Thyroid gland (tissue), 4 donors: ENCODE data around the gene KLHDC4. TPM values are rescaled to one million over a fixed set of nuclear protein-coding genes. Genes with fewer than 3 reads are reported as not detected.

Experiments
- DNase-seq, 2 donors: peaks; one replicate each; pipeline ENCODE4 v3.0.0-alpha.2; 2019
- H3K27ac ChIP-seq, 3 donors: fragments of 200-600 bp; sonication (generic); 1 replicate in 2 of 3; 2 replicates in 1 of 3; pipeline ENCODE4 v1.5.1; 2016 to 2019; ENCODE audit warnings: mild to moderate bottlenecking in 1 of 3, moderate library complexity in 1 of 3
- H3K27me3 ChIP-seq: fragments of 200-600 bp; sonication (generic); one replicate; pipeline ENCODE4 v1.5.1; 2019
- H3K36me3 ChIP-seq, 2 donors: fragments of 200-600 bp; sonication (generic); one replicate each; pipeline ENCODE4 v1.5.1; 2016 to 2019
- H3K4me1 ChIP-seq, 2 donors: fragments of 200-600 bp; sonication (generic); one replicate each; pipeline ENCODE4 v1.5.1; 2017 to 2019
- H3K4me3 ChIP-seq, 3 donors: fragments of 200-600 bp; sonication (generic); replicated peaks in 1 of 3; 1 replicate in 2 of 3; 2 replicates in 1 of 3; pipeline ENCODE4 v1.5.1; 2016; ENCODE audit warnings: mild to moderate bottlenecking in 1 of 3
- H3K9me3 ChIP-seq: fragments of 200-600 bp; sonication (generic); one replicate; pipeline ENCODE4 v1.5.1; 2017
- CTCF ChIP-seq, 6 experiments: fragments of 200-600 bp in 3 of 6; fragments of 450-650 bp in 3 of 6; sonication (generic) in 3 of 6; IDR thresholded peaks; one replicate each; pipeline ENCODE4 v1.5.1; 2016 to 2019; ENCODE audit warnings: antibody characterized with exemption in 6 of 6, mild to moderate bottlenecking in 2 of 6, inconsistent platforms in 1 of 6, moderate library complexity in 1 of 6
- POLR2A ChIP-seq, 2 donors: fragments of 450-650 bp; IDR thresholded peaks; one replicate each; pipeline ENCODE4 v1.6.1; 2017; ENCODE audit warnings: antibody characterized with exemption in 2 of 2, mild to moderate bottlenecking in 2 of 2, moderate library complexity in 1 of 2
- WGBS, 2 donors: methylation state at CpG; one replicate each; pipeline ENCODE4 v1.1.5; 2017; 5-methylcytosine and 5-hydroxymethylcytosine counted together
- intact Hi-C: fragments of 100-400 bp; cut with DNase I; formaldehyde crosslinking; loops from one replicate; pipeline ENCODE4 v1.15.1; 2023
- total RNA-seq, 4 donors: library from RNA; depleted of rRNA; stranded (reverse); fragments of >200 nt; gene quantifications; one replicate each; pipeline ENCODE4 v1.2.3, GENCODE V29; 2016

KLHDC4 gene
- total RNA-seq, 4 donors from 2014 or later: 19.9 to 40.9 (median 30.3) TPM

- H3K27me3 ChIP-seq: no peaks in the 10 kb centered on the region
- H3K4me1 ChIP-seq: no peaks in the 10 kb centered on the region
- intact Hi-C loops: no loop called here
- no peak overlapping the region for H3K27ac ChIP-seq
- no peak for DNase-seq
- H3K36me3 ChIP-seq: no peaks in the 10 kb centered on the region
- no peak for TF ChIP-seq POLR2A (IDR thresholded peaks at IDR 0.05)
- no peak for TF ChIP-seq CTCF (IDR thresholded peaks at IDR 0.05)
- H3K4me3 ChIP-seq: no peak overlapping the region
- 80 to 85% methylated on average over 10 to 19 of the region's 20 CpGs for WGBS, 2 donors
- H3K9me3 ChIP-seq: no peaks in the 10 kb centered on the region
These were observed 94.0 kb downstream of the KLHDC4 start for GRCh38 chr16:87671715-87672270.

GRCh38 chr16:87671221-87671620 lies 94.6 kb downstream of the KLHDC4 start:
- intact Hi-C loops: no loop called here
- Histone ChIP-seq H3K36me3 (no peaks in the 10 kb centered on the region), H3K9me3 (no peaks in the 10 kb centered on the region), H3K4me1 (no peaks in the 10 kb centered on the region), H3K27me3 (no peaks in the 10 kb centered on the region), H3K4me3 (no peak overlapping the region), H3K27ac (no peak overlapping the region)
- DNase-seq: no peak
- TF ChIP-seq POLR2A (IDR thresholded peaks at IDR 0.05) (no peak), CTCF (IDR thresholded peaks at IDR 0.05) (no peak)
- WGBS, 2 donors: 94 to 98% methylated on average over 7 to 10 of the region's 13 CpGs

GRCh38 chr16:87669672-87670071 lies 96.1 kb downstream of the KLHDC4 start:
- no peak overlapping the region for H3K4me3 ChIP-seq
- TF ChIP-seq CTCF (IDR thresholded peaks at IDR 0.05) (no peak), POLR2A (IDR thresholded peaks at IDR 0.05) (no peak)
- no peak for DNase-seq
- intact Hi-C loops: no loop called here
- H3K27ac ChIP-seq: no peak overlapping the region
- H3K9me3 ChIP-seq: no peaks in the 10 kb centered on the region
- no peaks in the 10 kb centered on the region for H3K27me3 ChIP-seq
- no peaks in the 10 kb centered on the region for H3K36me3 ChIP-seq
- 75 to 79% methylated on average over 12 to 20 of the region's 21 CpGs for WGBS, 2 donors
- no peaks in the 10 kb centered on the region for H3K4me1 ChIP-seq

DNA sequence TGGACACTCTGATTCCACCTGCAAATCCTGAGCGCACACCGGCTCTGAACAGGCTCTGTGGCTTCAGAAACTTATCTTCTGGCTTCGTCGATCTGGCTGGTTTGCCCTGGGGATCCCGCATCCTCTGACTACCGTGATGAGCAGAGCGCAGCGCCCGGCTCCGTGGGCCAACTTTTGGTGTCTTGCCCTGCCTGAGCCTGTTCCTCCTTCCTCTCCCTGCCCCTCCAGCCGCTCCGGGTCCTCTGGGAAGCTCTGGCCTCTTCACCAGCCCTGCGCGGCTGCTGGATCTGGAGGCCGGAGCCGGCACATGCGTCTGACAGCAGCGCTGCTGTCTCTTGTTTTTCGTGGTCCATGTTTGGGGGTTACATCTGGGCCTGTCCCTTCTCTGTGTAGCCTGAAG lies 97.8 kb downstream of the KLHDC4 start:
- Histone ChIP-seq H3K36me3 (no peaks in the 10 kb centered on the region), H3K4me3 (no peak overlapping the region), H3K4me1 (no peaks in the 10 kb centered on the region), H3K9me3 (no peaks in the 10 kb centered on the region), H3K27ac (no peak overlapping the region), H3K27me3 (no peaks in the 10 kb centered on the region)
- 90 to 92% methylated on average over 19 of the region's 19 CpGs for WGBS, 2 donors
- DNase-seq: no peak
- intact Hi-C loops: no loop called here
- TF ChIP-seq POLR2A (IDR thresholded peaks at IDR 0.05) (no peak), CTCF (IDR thresholded peaks at IDR 0.05) (no peak)

- WGBS, 2 donors: 73 to 74% methylated on average over 7 of the region's 7 CpGs
- no peak for DNase-seq
- Histone ChIP-seq H3K4me3 (no peak overlapping the region), H3K27ac (no peak overlapping the region), H3K36me3 (no peaks in the 10 kb centered on the region), H3K4me1 (no peaks in the 10 kb centered on the region), H3K9me3 (no peaks in the 10 kb centered on the region), H3K27me3 (no peaks in the 10 kb centered on the region)
- intact Hi-C loops: no loop called here
- no peak for TF ChIP-seq POLR2A (IDR thresholded peaks at IDR 0.05)
- no peak for TF ChIP-seq CTCF (IDR thresholded peaks at IDR 0.05)
These were observed 98.3 kb downstream of the KLHDC4 start for GRCh38 chr16:87667443-87667842.
